HCT116 (cell line): ENCODE results near the gene THAP8. TPM values are rescaled to one million over a fixed set of nuclear protein-coding genes. Genes with fewer than 3 reads are reported as not detected.

ENCODE experiments used
- ATAC-seq: fragments of 200-7000 bp; cut with Tn5 transposase; 2 replicates; pipeline ENCODE4 v1.9.1; 2020; ENCODE audit warnings: mild to moderate bottlenecking, moderate library complexity
- BruUV-seq: library from RNA; stranded (reverse); fragments of 400-500 nt; replicated peaks from 2 replicates; lab custom pipeline; 2021; lab: Mats Ljungman, UMichigan
- CTCF ChIA-PET: fragments of 300-600 bp; sonication (Branson Sonifier 250); formaldehyde crosslinking; loops from one replicate; lab custom pipeline; 2021; ENCODE audit warnings: antibody characterized with exemption; lab: Charles Lee
- POLR2A ChIA-PET: fragments of 300-600, 350-600 bp; sonication (Branson Sonifier 250); formaldehyde crosslinking; loops from one replicate; lab custom pipeline; 2021; ENCODE audit warnings: antibody characterized with exemption; lab: Charles Lee
- RAD21 ChIA-PET, 2 experiments: fragments of 300-600 bp; sonication (Branson Sonifier 250); formaldehyde crosslinking; loops; one replicate each; lab custom pipeline; 2023; ENCODE audit warnings: low total read pairs in 2 of 2; ENCODE audit not compliant: uncharacterized antibody in 2 of 2, unreplicated experiment in 2 of 2, low non-redundant PET in 1 of 2; lab: Charles Lee
- DNase-seq: peaks from one replicate; pipeline ENCODE4 v3.0.0-alpha.2; 2010; ENCODE audit warnings: low read depth, low spot score
- H2AFZ ChIP-seq: fragments of 200-600 bp; shearing (Covaris generic), sonication (generic); 2 replicates; pipeline ENCODE4 v1.6.1; 2017; ENCODE audit warnings: low read depth, mixed run types, mixed read lengths, antibody characterized with exemption, low read length; ENCODE audit not compliant: poor library complexity, severe bottlenecking
- H3K27ac ChIP-seq: 2 replicates; pipeline ENCODE4 v1.5.1; 2012; ENCODE audit warnings: low read depth, low read length
- H3K27me3 ChIP-seq: fragments of 200-600 bp; sonication (generic); 2 replicates; pipeline ENCODE4 v1.6.1; 2016; ENCODE audit warnings: mixed run types, low read length, mixed read lengths; ENCODE audit not compliant: insufficient read depth
- H3K36me3 ChIP-seq, 2 experiments: fragments of 200-500 bp in 1 of 2; fragments of 200-600 bp in 1 of 2; sonication (Bioruptor generic) in 1 of 2; sonication (generic) in 1 of 2; 2 replicates each; pipeline versions ENCODE4 v1.5.1 to v1.6.1; 2014 to 2016; ENCODE audit warnings: low read length in 2 of 2, inconsistent platforms in 1 of 2, mixed read lengths in 1 of 2, mixed run types in 1 of 2; ENCODE audit not compliant: insufficient read depth in 2 of 2, control insufficient read depth in 1 of 2
- H3K4me1 ChIP-seq, 2 experiments: fragments of 200-600 bp in 1 of 2; sonication (generic) in 1 of 2; 2 replicates each; pipeline versions ENCODE4 v1.5.1 to v1.6.1; 2012 to 2017; ENCODE audit warnings: low read length in 2 of 2, inconsistent platforms in 1 of 2, mild to moderate bottlenecking in 1 of 2, mixed read lengths in 1 of 2, mixed run types in 1 of 2, moderate library complexity in 1 of 2; ENCODE audit not compliant: insufficient read depth in 2 of 2, control insufficient read depth in 1 of 2
- H3K4me2 ChIP-seq: fragments of 200-600 bp; sonication (generic); 2 replicates; pipeline ENCODE4 v1.6.1; 2017; ENCODE audit warnings: mixed run types, low read length, mixed read lengths
- H3K4me3 ChIP-seq, 2 experiments: fragments of 200-600 bp in 1 of 2; sonication (generic) in 1 of 2; replicated peaks in 1 of 2; 2 replicates each; pipeline ENCODE4 v1.5.1; 2011 to 2016; ENCODE audit warnings: low read length in 2 of 2, control low read depth in 1 of 2, low read depth in 1 of 2, mild to moderate bottlenecking in 1 of 2, mixed read lengths in 1 of 2, mixed run types in 1 of 2
- H3K79me2 ChIP-seq: fragments of 200-600 bp; sonication (generic); 2 replicates; pipeline ENCODE4 v1.6.1; 2017; ENCODE audit warnings: mild to moderate bottlenecking, mixed run types, low read length, moderate library complexity, mixed read lengths; ENCODE audit not compliant: insufficient read depth
- H3K9ac ChIP-seq: fragments of 200-600 bp; sonication (generic); 2 replicates; pipeline ENCODE4 v1.6.1; 2016; ENCODE audit warnings: low read length, mixed read lengths
- H3K9me2 ChIP-seq: fragments of 200-600 bp; sonication (generic), shearing (Covaris generic); 2 replicates; pipeline ENCODE4 v1.6.1; 2017; ENCODE audit warnings: mixed run types, mild to moderate bottlenecking, moderate library complexity; ENCODE audit not compliant: insufficient read depth
- H3K9me3 ChIP-seq, 2 experiments: fragments of 200-500 bp in 1 of 2; fragments of 200-600 bp in 1 of 2; sonication (Bioruptor generic) in 1 of 2; sonication (generic) in 1 of 2; 2 replicates each; pipeline ENCODE4 v1.6.1; 2014 to 2017; ENCODE audit warnings: low read length in 2 of 2, mixed read lengths in 2 of 2, inconsistent platforms in 1 of 2, low read depth in 1 of 2, mild to moderate bottlenecking in 1 of 2, mixed run types in 1 of 2, moderate library complexity in 1 of 2; ENCODE audit not compliant: control insufficient read depth in 1 of 2, insufficient read depth in 1 of 2
- H4K20me1 ChIP-seq: fragments of 200-600 bp; sonication (generic), shearing (Covaris generic); 2 replicates; pipeline ENCODE4 v1.6.1; 2017; ENCODE audit warnings: mixed run types, mild to moderate bottlenecking, moderate library complexity; ENCODE audit not compliant: insufficient read depth
- ATF3 ChIP-seq: IDR thresholded peaks from 2 replicates; pipeline ENCODE4 v1.6.1; 2012
- CEBPB ChIP-seq: IDR thresholded peaks from 2 replicates; pipeline ENCODE4 v1.6.1; 2012; ENCODE audit warnings: low read depth
- CTCF ChIP-seq, 3 experiments: fragments of 200-600 bp in 1 of 3; sonication (generic) in 1 of 3; IDR thresholded peaks in 2 of 3; conservative IDR thresholded peaks in 1 of 3; 2 replicates each; pipeline ENCODE4 v1.5.1; 2012 to 2017; ENCODE audit warnings: low read depth in 2 of 3, low read length in 2 of 3, antibody characterized with exemption in 1 of 3, borderline replicate concordance in 1 of 3, control low read depth in 1 of 3, mild to moderate bottlenecking in 1 of 3, mixed read lengths in 1 of 3, mixed run types in 1 of 3, moderate library complexity in 1 of 3; ENCODE audit not compliant: insufficient read depth in 1 of 3
- EGR1 ChIP-seq: IDR thresholded peaks from 2 replicates; pipeline ENCODE4 v1.6.1; 2012; ENCODE audit warnings: low read depth
- ELF1 ChIP-seq: IDR thresholded peaks from 2 replicates; pipeline ENCODE4 v1.6.1; 2012; ENCODE audit warnings: low read depth, borderline replicate concordance
- EZH2 ChIP-seq: fragments of 200-600 bp; sonication (generic); IDR thresholded peaks from 2 replicates; pipeline ENCODE4 v1.6.1; 2017; ENCODE audit warnings: antibody characterized with exemption, mixed run types
- EZH2phosphoT487 ChIP-seq: fragments of 200-600 bp; IDR thresholded peaks from 2 replicates; pipeline ENCODE4 v1.6.1; 2018; ENCODE audit warnings: antibody characterized with exemption, borderline replicate concordance
- FOSL1 ChIP-seq: IDR thresholded peaks from 2 replicates; pipeline ENCODE4 v1.6.1; 2012; ENCODE audit warnings: low read depth
- JUND ChIP-seq: IDR thresholded peaks from 2 replicates; pipeline ENCODE4 v1.6.1; 2012
- POLR2AphosphoS5 ChIP-seq: IDR thresholded peaks from 2 replicates; pipeline ENCODE4 v1.6.1; 2011; ENCODE audit warnings: mild to moderate bottlenecking, low read depth, low read length, moderate library complexity
- RAD21 ChIP-seq: IDR thresholded peaks from 2 replicates; pipeline ENCODE4 v1.6.1; 2012; ENCODE audit warnings: low read depth, mild to moderate bottlenecking
- SIN3A ChIP-seq: IDR thresholded peaks from 2 replicates; pipeline ENCODE4 v1.6.1; 2012; ENCODE audit warnings: low read depth
- SP1 ChIP-seq: IDR thresholded peaks from 2 replicates; pipeline ENCODE4 v1.6.1; 2012; ENCODE audit warnings: low read depth
- TCF7L2 ChIP-seq: IDR thresholded peaks from 2 replicates; pipeline ENCODE4 v1.7.0; 2011; ENCODE audit warnings: borderline replicate concordance, inconsistent platforms; ENCODE audit not compliant: insufficient read depth, insufficient read length; ENCODE audit errors: extremely low read depth
- YY1 ChIP-seq: IDR thresholded peaks from 2 replicates; pipeline ENCODE4 v1.6.1; 2011; ENCODE audit warnings: low read length, low read depth, moderate library complexity, mild to moderate bottlenecking; ENCODE audit not compliant: insufficient replicate concordance; ENCODE audit errors: extremely low read depth
- ZFX ChIP-seq: fragments of 450-650 bp; IDR thresholded peaks from 2 replicates; pipeline ENCODE4 v1.6.1; 2017
- intact Hi-C: fragments of 100-400 bp; cut with micrococcal nuclease; formaldehyde crosslinking; loops from 2 replicates; pipeline ENCODE4 v1.10.0; 2022
- total RNA-seq: library from RNA; stranded (reverse); gene quantifications from one replicate; pipeline ENCODE4 v1.2.1, GENCODE V29; 2021; ENCODE audit not compliant: unreplicated experiment

The THAP8 gene
- total RNA-seq, 1 experiment from 2014 or later, result 1.7 TPM

- no peak overlapping the region for H3K4me2 ChIP-seq
- H3K9ac ChIP-seq, result no peak overlapping the region
- no peaks in the 10 kb centered on the region for H3K36me3 ChIP-seq
- H2AFZ ChIP-seq, result no peak overlapping the region
- intact Hi-C loops, result no loop called here
- peaks cover 13 to 31% of the 10 kb centered on the region in 2 experiments; a peak in 3 of 4 replicates for H3K4me1 ChIP-seq
- no peaks in the 10 kb centered on the region for H3K27me3 ChIP-seq
- ATAC-seq, result no peak
- ChIA-PET POLR2A (no interaction called here), CTCF (no interaction called here), RAD21 (interaction anchor here in 1 of 2 experiments (0.7 kb wide), 1 partner anchor 1952 kb away, joined by 5 read pairs; no protein-coding TSS in a partner anchor)
- no peaks in the 10 kb centered on the region for H3K9me2 ChIP-seq
- H4K20me1 ChIP-seq, result no peaks in the 10 kb centered on the region
- no peaks in the 10 kb centered on the region for H3K9me3 ChIP-seq
- no peak for DNase-seq
- no TSS peak for BruUV-seq
- no peak for TF ChIP-seq RAD21
- no peak for TF ChIP-seq SP1
- no peak for TF ChIP-seq SIN3A
- no peak for TF ChIP-seq YY1
- TF ChIP-seq ATF3, result no peak
- no peak for TF ChIP-seq FOSL1
- no peak for TF ChIP-seq CEBPB
- TF ChIP-seq TCF7L2, result no peak
- H3K4me3 ChIP-seq, result no peak overlapping the region
- peaks cover 8% of the 10 kb centered on the region for H3K79me2 ChIP-seq
- no peak overlapping the region for H3K27ac ChIP-seq
Observed at GRCh38 chr19:35990771-35991730, 63.0 kb downstream of the THAP8 start.

- Histone ChIP-seq H3K4me3 (no peak overlapping the region), H3K27ac (no peak overlapping the region), H3K9me2 (no peaks in the 10 kb centered on the region), H3K4me1 (peaks cover 12 to 27% of the 10 kb centered on the region in 2 experiments; a peak in 3 of 4 replicates), H3K4me2 (no peak overlapping the region), H3K9me3 (no peaks in the 10 kb centered on the region), H3K27me3 (no peaks in the 10 kb centered on the region), H2AFZ (no peak overlapping the region), H4K20me1 (no peaks in the 10 kb centered on the region), H3K36me3 (no peaks in the 10 kb centered on the region), H3K9ac (no peak overlapping the region), H3K79me2 (no peaks in the 10 kb centered on the region; the same call in 1 of the 2 replicates)
- BruUV-seq, result no TSS peak
- TF ChIP-seq EZH2, result no peak
- no peak for TF ChIP-seq JUND
- TF ChIP-seq YY1, result no peak
- TF ChIP-seq POLR2AphosphoS5, result no peak
- TF ChIP-seq ELF1, result no peak
- TF ChIP-seq CTCF (IDR thresholded peaks at IDR 0.05 in 2 of 3, conservative IDR thresholded peaks at IDR 0.05 in 1 of 3; ENCODE audit: borderline replicate concordance in 1 of 3, insufficient read depth in 1 of 3, low read depth in 2 of 3, low read length in 2 of 3), result no peak
- no peak for TF ChIP-seq SIN3A
- TF ChIP-seq RAD21, result no peak
- TF ChIP-seq EZH2phosphoT487, result no peak
- TF ChIP-seq TCF7L2, result no peak
- no peak for TF ChIP-seq ZFX
- no peak for TF ChIP-seq EGR1
- TF ChIP-seq ATF3, result no peak
- ATAC-seq, result no peak
- intact Hi-C loops, result no loop called here
- ChIA-PET RAD21 (no interaction called here), CTCF (no interaction called here), POLR2A (no interaction called here)
- DNase-seq, result no peak
Observed at GRCh38 chr19:35990156-35990555, 63.9 kb downstream of the THAP8 start.
